H1 (cell line): ENCODE measurements around the gene SUOX.

Experiments
- ATF2 ChIP-seq: IDR thresholded peaks from 2 replicates; pipeline ENCODE4 v1.6.1; 2012; ENCODE audit warnings: low read length, inconsistent platforms
- CEBPB ChIP-seq: IDR thresholded peaks from 2 replicates; pipeline ENCODE4 v1.6.1; 2012; ENCODE audit warnings: low read depth, low read length
- CTCF ChIP-seq, 3 experiments: IDR thresholded peaks; 1 replicate in 2 of 3; 2 replicates in 1 of 3; pipeline versions ENCODE4 v1.5.1 to v1.6.1; 2011; ENCODE audit warnings: low read length in 3 of 3, mild to moderate bottlenecking in 3 of 3, inconsistent platforms in 2 of 3, low read depth in 1 of 3, moderate library complexity in 1 of 3; ENCODE audit not compliant: insufficient read depth in 1 of 3; ENCODE audit errors: control extremely low read depth in 1 of 3
- EGR1 ChIP-seq: IDR thresholded peaks from 2 replicates; pipeline ENCODE4 v1.6.1; 2011; ENCODE audit warnings: low read depth, low read length, borderline replicate concordance
- EZH2 ChIP-seq: fragments of 200-600 bp; sonication (generic); IDR thresholded peaks from 2 replicates; pipeline ENCODE4 v1.7.1; 2012; ENCODE audit warnings: low read depth, mild to moderate bottlenecking, moderate library complexity, low read length, inconsistent platforms; ENCODE audit not compliant: severe bottlenecking
- KDM1A ChIP-seq: fragments of 200-600, 300-600 bp; sonication (generic); IDR thresholded peaks from 2 replicates; pipeline ENCODE4 v1.7.1; 2016; ENCODE audit warnings: mild to moderate bottlenecking, low read length, borderline replicate concordance
- POLR2A ChIP-seq, 2 experiments: IDR thresholded peaks; 1 replicate in 1 of 2; 2 replicates in 1 of 2; pipeline ENCODE4 v1.6.1; 2011; ENCODE audit warnings: low read depth in 2 of 2, low read length in 2 of 2, mild to moderate bottlenecking in 2 of 2; ENCODE audit errors: control extremely low read depth in 1 of 2
- POLR2AphosphoS5 ChIP-seq: IDR thresholded peaks from 2 replicates; pipeline ENCODE4 v1.6.1; 2011; ENCODE audit warnings: low read depth, low read length
- RAD21 ChIP-seq, 2 experiments: IDR thresholded peaks in 1 of 2; conservative IDR thresholded peaks in 1 of 2; 2 replicates each; pipeline ENCODE4 v1.6.1; 2011; ENCODE audit warnings: low read depth in 2 of 2, low read length in 2 of 2, improper control_type of control experiment in 1 of 2, inconsistent platforms in 1 of 2, mild to moderate bottlenecking in 1 of 2, moderate library complexity in 1 of 2
- RFX5 ChIP-seq: IDR thresholded peaks from 2 replicates; pipeline ENCODE4 v1.6.1; 2011; ENCODE audit warnings: low read depth, low read length, improper control_type of control experiment, borderline replicate concordance
- RXRA ChIP-seq: IDR thresholded peaks from 2 replicates; pipeline ENCODE4 v1.6.1; 2011; ENCODE audit warnings: low read depth, mild to moderate bottlenecking, low read length, moderate library complexity; ENCODE audit not compliant: insufficient read depth
- SIX5 ChIP-seq: IDR thresholded peaks from 2 replicates; pipeline ENCODE4 v1.6.1; 2011; ENCODE audit warnings: mild to moderate bottlenecking, low read depth, low read length
- TF ChIP-seq, protein P1 (sequence below): IDR thresholded peaks from 2 replicates; pipeline ENCODE4 v1.6.1; 2012; ENCODE audit warnings: inconsistent platforms

GRCh38 chr12:56040963-56041551 is 44.0 kb downstream of the SUOX start:
- TF ChIP-seq CEBPB (no peak), SIX5 (no peak), POLR2A (IDR thresholded peaks at IDR 0.05; ENCODE audit: control extremely low read depth in 1 of 2, low read depth in 2 of 2, low read length in 2 of 2) (no peak), POLR2AphosphoS5 (no peak), EGR1 (no peak), RFX5 (no peak), CTCF (IDR thresholded peaks at IDR 0.05; ENCODE audit: control extremely low read depth in 1 of 3, insufficient read depth in 1 of 3, low read depth in 1 of 3, low read length in 3 of 3) (no peak), RAD21 (IDR thresholded peaks at IDR 0.05 in 1 of 2, conservative IDR thresholded peaks at IDR 0.05 in 1 of 2; ENCODE audit: low read depth in 2 of 2, low read length in 2 of 2) (no peak), RXRA (no peak), KDM1A (no peak), ATF2 (no peak), EZH2 (no peak)
- TF ChIP-seq, protein P1, sequence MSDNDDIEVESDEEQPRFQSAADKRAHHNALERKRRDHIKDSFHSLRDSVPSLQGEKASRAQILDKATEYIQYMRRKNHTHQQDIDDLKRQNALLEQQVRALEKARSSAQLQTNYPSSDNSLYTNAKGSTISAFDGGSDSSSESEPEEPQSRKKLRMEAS: no peak
